HepG2 (cell line): Measurements from ENCODE around the gene PRRC1. TPM values are rescaled to one million over a fixed set of nuclear protein-coding genes. Genes with fewer than 3 reads are reported as not detected.

ENCODE experiments used
- ATAC-seq: fragments of 200-7000 bp; cut with Tn5 transposase; 3 replicates; pipeline ENCODE4 v1.9.1; 2020; ENCODE audit warnings: mild to moderate bottlenecking, moderate library complexity
- BruUV-seq: library from RNA; stranded (reverse); fragments of 400-500 nt; replicated peaks from 2 replicates; lab custom pipeline; 2021; lab: Mats Ljungman, UMichigan
- CTCF ChIA-PET: fragments of 300-600 bp; formaldehyde crosslinking; extraction: SDS; loops from one replicate; lab custom pipeline; 2021; ENCODE audit warnings: low total read pairs, inconsistent platforms, low intra/inter-chr PET ratio; lab: Yijun Ruan, JAX
- POLR2A ChIA-PET: fragments of 350-600 bp; sonication (Branson Sonifier 250); formaldehyde crosslinking; loops from one replicate; lab custom pipeline; 2020; ENCODE audit warnings: antibody characterized with exemption, inconsistent platforms; lab: Yijun Ruan, JAX
- DNase-seq: peaks from one replicate; pipeline ENCODE4 v3.0.0-alpha.2; 2015; ENCODE audit warnings: low spot score
- FAIRE-seq: peaks from 3 replicates; lab custom pipeline; 2011; peaks lifted over from hg19 to GRCh38; lab: Jason Lieb, UNC
- H2AFZ ChIP-seq: one replicate; pipeline ENCODE4 v1.6.1; 2011; ENCODE audit warnings: low read length, inconsistent platforms
- H3K27ac ChIP-seq: fragments of 300-600 bp; 3 replicates; pipeline ENCODE4 v1.8.0; 2011; ENCODE audit warnings: mixed run types, mild to moderate bottlenecking, mixed read lengths, low read length, inconsistent platforms; ENCODE audit not compliant: insufficient read depth; ENCODE audit errors: extremely low read length
- H3K27me3 ChIP-seq, 2 experiments: fragments of 200-600 bp in 1 of 2; 2 replicates in 1 of 2; 3 replicates in 1 of 2; pipeline versions ENCODE4 v1.6.0 to v1.8.0; 2011; ENCODE audit warnings: low read length in 2 of 2, mild to moderate bottlenecking in 2 of 2, moderate library complexity in 2 of 2, inconsistent platforms in 1 of 2; ENCODE audit not compliant: insufficient read depth in 2 of 2, control insufficient read depth in 1 of 2
- H3K36me3 ChIP-seq, 2 experiments: fragments of 200-600 bp in 1 of 2; replicated peaks in 1 of 2; 2 replicates in 1 of 2; 3 replicates in 1 of 2; pipeline versions ENCODE4 v1.5.1 to v1.8.0; 2011; ENCODE audit warnings: low read length in 2 of 2, inconsistent platforms in 1 of 2; ENCODE audit not compliant: insufficient read depth in 2 of 2, control insufficient read depth in 1 of 2
- H3K4me1 ChIP-seq: 2 replicates; pipeline ENCODE4 v1.5.1; 2012; ENCODE audit warnings: low read length, inconsistent platforms; ENCODE audit not compliant: insufficient read depth
- H3K4me2 ChIP-seq: 2 replicates; pipeline ENCODE4 v1.6.0; 2011; ENCODE audit warnings: low read depth, low read length, inconsistent platforms
- H3K4me3 ChIP-seq, 3 experiments: fragments of 200-600 bp in 1 of 3; sonication (generic), shearing (Covaris generic) in 1 of 3; replicated peaks in 1 of 3; 2 replicates each; pipeline ENCODE4 v1.5.1; 2011 to 2016; ENCODE audit warnings: low read length in 3 of 3, inconsistent platforms in 2 of 3, low read depth in 2 of 3, mild to moderate bottlenecking in 2 of 3, control low read depth in 1 of 3, mixed read lengths in 1 of 3; ENCODE audit not compliant: insufficient read depth in 1 of 3
- H3K79me2 ChIP-seq: one replicate; pipeline ENCODE4 v1.6.1; 2011; ENCODE audit warnings: low read length, inconsistent platforms; ENCODE audit not compliant: insufficient read depth
- H3K9ac ChIP-seq: 2 replicates; pipeline ENCODE4 v1.6.0; 2011; ENCODE audit warnings: mild to moderate bottlenecking, low read depth, low read length, inconsistent platforms; ENCODE audit not compliant: insufficient read depth
- H3K9me3 ChIP-seq: 2 replicates; pipeline ENCODE4 v1.5.1; 2012; ENCODE audit warnings: mild to moderate bottlenecking, low read length
- H4K20me1 ChIP-seq: 2 replicates; pipeline ENCODE4 v1.6.0; 2011; ENCODE audit warnings: inconsistent platforms, mild to moderate bottlenecking, low read length, moderate library complexity; ENCODE audit not compliant: insufficient read depth
- CSRNP2 ChIP-seq: sonication (generic); formaldehyde crosslinking; conservative IDR thresholded peaks from 2 replicates; pipeline ENCODE4 v1.8.0; 2022; ENCODE audit warnings: low read depth, missing genetic modification reagents
- EP300 ChIP-seq, 3 experiments: sonication (generic) in 1 of 3; formaldehyde crosslinking in 1 of 3; IDR thresholded peaks; 2 replicates each; pipeline versions ENCODE4 v1.5.1 to v1.6.1; 2011 to 2020; ENCODE audit warnings: low read depth in 2 of 3, low read length in 2 of 3, borderline replicate concordance in 1 of 3, improper control_type of control experiment in 1 of 3, mild to moderate bottlenecking in 1 of 3, missing genetic modification reagents in 1 of 3, moderate library complexity in 1 of 3
- HHEX ChIP-seq: IDR thresholded peaks from 2 replicates; pipeline ENCODE4 v1.6.1; 2016; ENCODE audit warnings: control low read depth
- MED8 ChIP-seq: sonication (generic); formaldehyde crosslinking; IDR thresholded peaks from 2 replicates; pipeline ENCODE4 v1.8.1; 2023; ENCODE audit warnings: mild to moderate bottlenecking, missing genetic modification reagents; ENCODE audit not compliant: insufficient replicate concordance
- PAX8 ChIP-seq: sonication (generic); formaldehyde crosslinking; IDR thresholded peaks from 2 replicates; pipeline ENCODE4 v1.8.0; 2022; ENCODE audit warnings: mild to moderate bottlenecking, missing genetic modification reagents, borderline replicate concordance
- PHF5A ChIP-seq: IDR thresholded peaks from one replicate; pipeline ENCODE4 v1.6.1; 2018; ENCODE audit warnings: low read depth, missing genetic modification reagents; ENCODE audit not compliant: unreplicated experiment
- PLRG1 ChIP-seq: fragments of 450-650 bp; conservative IDR thresholded peaks from 2 replicates; pipeline ENCODE4 v1.6.1; 2016
- SRY ChIP-seq: sonication (generic); formaldehyde crosslinking; IDR thresholded peaks from 2 replicates; pipeline ENCODE4 v1.8.0; 2022; ENCODE audit warnings: mild to moderate bottlenecking, missing genetic modification reagents
- TOE1 ChIP-seq: sonication (generic); formaldehyde crosslinking; IDR thresholded peaks from 2 replicates; pipeline ENCODE4 v1.4.0; 2020; ENCODE audit warnings: mild to moderate bottlenecking, missing genetic modification reagents
- ZNF446 ChIP-seq: sonication (generic); formaldehyde crosslinking; IDR thresholded peaks from 2 replicates; pipeline ENCODE4 v1.5.0; 2020; ENCODE audit warnings: mild to moderate bottlenecking, missing genetic modification reagents
- ZNF564 ChIP-seq: sonication (generic); formaldehyde crosslinking; IDR thresholded peaks from 2 replicates; pipeline ENCODE4 v1.8.1; 2023; ENCODE audit warnings: mild to moderate bottlenecking, missing genetic modification reagents
- ZNF589 ChIP-seq: sonication (generic); formaldehyde crosslinking; conservative IDR thresholded peaks from 2 replicates; pipeline ENCODE4 v1.8.0; 2022; ENCODE audit warnings: mild to moderate bottlenecking, moderate library complexity, missing genetic modification reagents
- WGBS: methylation state at CpG from one replicate; pipeline ENCODE4 v1.1.6; 2017; ENCODE audit warnings: low lambda C conversion rate; 5-methylcytosine and 5-hydroxymethylcytosine counted together
- in situ Hi-C: cut with HindIII; loops from 2 replicates; pipeline ENCODE4 v1.10.0; 2017; ENCODE audit warnings: low pct_unique_long_range_greater_than_20kb; ENCODE audit not compliant: extremely low pct_ligation_motif_present
- intact Hi-C: fragments of 100-400 bp; cut with micrococcal nuclease; formaldehyde crosslinking; loops from one replicate; pipeline ENCODE4 v1.10.0; 2022; ENCODE audit not compliant: unreplicated experiment
- polyA plus RNA-seq, 8 experiments: library from polyadenylated mRNA; depleted of rRNA in 3 of 8; stranded (reverse) in 7 of 8; unstranded in 1 of 8; fragments of >200 nt; fragmentation: Illumina TruSeq in 4 of 8; extraction: Trizol in 4 of 8; gene quantifications; 2 replicates each; pipeline versions ENCODE4 v1.2.1 to v1.2.3, GENCODE V29; 2011 to 2016; ENCODE audit warnings: low read depth in 4 of 8, missing spikeins in 1 of 8, mixed read lengths in 1 of 8; ENCODE audit not compliant: insufficient read depth in 1 of 8
- total RNA-seq, 5 experiments: library from RNA; depleted of rRNA; stranded (reverse); fragments of >200 nt; fragmentation: Illumina TruSeq; extraction: Trizol; gene quantifications; 2 replicates each; pipeline ENCODE4 v1.2.3, GENCODE V29; 2016; ENCODE audit warnings: low read depth in 1 of 5
- TF ChIP-seq, protein P1 (sequence below): fragments of 450-650 bp; IDR thresholded peaks from 2 replicates; pipeline ENCODE4 v1.6.1; 2017

The PRRC1 gene
- total and polyA plus RNA-seq, 2 of the 13 experiments (the other 11 are each of a cell fraction or from before 2014, with no cell fraction given): 48.5 to 51.9 TPM

GRCh38 chr5:127601601-127602000, 84.2 kb downstream of the PRRC1 start:
- intact Hi-C loops: no loop called here
- DNase-seq (no peak), FAIRE-seq (no peak)
- Histone ChIP-seq H3K79me2 (no peaks in the 10 kb centered on the region), H3K9me3 (no peaks in the 10 kb centered on the region), H3K27me3 (no peaks in the 10 kb centered on the region; a peak in 1 of 5 replicates), H3K9ac (no peak overlapping the region)
- WGBS: 31% methylated on average over 4 of the region's 4 CpGs
- CTCF ChIA-PET: no interaction called here
- TF ChIP-seq ZNF589 (CRISPR knock-in tag) (no peak), PLRG1 (no peak), ZNF564 (CRISPR knock-in tag) (no peak), EP300 (IDR thresholded peaks at IDR 0.05; ENCODE audit: low read depth in 2 of 2, low read length in 2 of 2) (no peak), EP300 (CRISPR knock-in tag; IDR thresholded peaks at IDR 0.05; ENCODE audit: borderline replicate concordance) (no peak), HHEX (CRISPR knock-in tag) (no peak), CSRNP2 (CRISPR knock-in tag) (no peak), PAX8 (no peak), ZNF446 (CRISPR knock-in tag) (no peak), PHF5A (CRISPR knock-in tag) (no peak), TOE1 (CRISPR knock-in tag) (no peak), MED8 (no peak), SRY (CRISPR knock-in tag) (no peak)
- TF ChIP-seq, protein P1, sequence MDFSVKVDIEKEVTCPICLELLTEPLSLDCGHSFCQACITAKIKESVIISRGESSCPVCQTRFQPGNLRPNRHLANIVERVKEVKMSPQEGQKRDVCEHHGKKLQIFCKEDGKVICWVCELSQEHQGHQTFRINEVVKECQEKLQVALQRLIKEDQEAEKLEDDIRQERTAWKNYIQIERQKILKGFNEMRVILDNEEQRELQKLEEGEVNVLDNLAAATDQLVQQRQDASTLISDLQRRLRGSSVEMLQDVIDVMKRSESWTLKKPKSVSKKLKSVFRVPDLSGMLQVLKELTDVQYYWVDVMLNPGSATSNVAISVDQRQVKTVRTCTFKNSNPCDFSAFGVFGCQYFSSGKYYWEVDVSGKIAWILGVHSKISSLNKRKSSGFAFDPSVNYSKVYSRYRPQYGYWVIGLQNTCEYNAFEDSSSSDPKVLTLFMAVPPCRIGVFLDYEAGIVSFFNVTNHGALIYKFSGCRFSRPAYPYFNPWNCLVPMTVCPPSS: no peak
- TF ChIP-seq, all 625 proteins: peak for 0
- in situ Hi-C loops: no loop called here
- Histone ChIP-seq H4K20me1 (no peaks in the 10 kb centered on the region), H3K4me3 (no peak overlapping the region), H3K36me3 (no peaks in the 10 kb centered on the region), H3K27ac (no peak overlapping the region), H3K4me2 (no peak overlapping the region), H2AFZ (no peak overlapping the region), H3K4me1 (no peaks in the 10 kb centered on the region)
- no TSS peak for BruUV-seq
- no peak for ATAC-seq
- POLR2A ChIA-PET: no interaction called here
